Mucosa of descending colon (tissue), 3 donors: ENCODE data around the gene WNT9A. TPM values are rescaled to one million over a fixed set of nuclear protein-coding genes. Genes with fewer than 3 reads are reported as not detected.
A peak's percentile ranks its signal among the peaks of the same experiment; 100 is the strongest.
"Not testable (repeated sequence)": the region's sequence is repeated elsewhere in the genome, so short reads cannot be mapped to it uniquely, and the experiment has no call there.

Experiments
- ATAC-seq: fragments of 200-7000 bp; cut with Tn5 transposase; one replicate; pipeline ENCODE4 v1.9.1; 2020; ENCODE audit warnings: mild to moderate bottlenecking, moderate library complexity
- DNase-seq, 3 donors: peaks; one replicate each; pipeline ENCODE4 v3.0.0-alpha.2; 2020
- H3K36me3 ChIP-seq: fragments of 200-600 bp; one replicate; pipeline ENCODE4 v1.8.0; 2021; ENCODE audit warnings: low read depth, mild to moderate bottlenecking
- H3K4me1 ChIP-seq: fragments of 200-600 bp; one replicate; pipeline ENCODE4 v1.8.0; 2021; ENCODE audit warnings: low read depth, mild to moderate bottlenecking
- H3K4me3 ChIP-seq: fragments of 200-600 bp; one replicate; pipeline ENCODE4 v1.8.0; 2021; ENCODE audit warnings: mild to moderate bottlenecking
- H3K9me3 ChIP-seq: fragments of 200-600 bp; one replicate; pipeline ENCODE4 v1.8.0; 2021; ENCODE audit warnings: mild to moderate bottlenecking
- CTCF ChIP-seq: fragments of 200-600 bp; IDR thresholded peaks from one replicate; pipeline ENCODE4 v1.8.0; 2022; ENCODE audit warnings: antibody characterized with exemption, mild to moderate bottlenecking
- intact Hi-C, 2 donors: fragments of 100-400 bp; cut with DNase I in 1 of 2; cut with micrococcal nuclease in 1 of 2; formaldehyde crosslinking; loops; one replicate each; pipeline versions ENCODE4 v1.11.0 to v1.11.1; 2022; cut with DNase I, micrococcal nuclease
- total RNA-seq, 3 donors: library from RNA; stranded (reverse); fragmentation: NEBNext Ultra II Directional in 2 of 3; extraction: Animal tissue kit (Norgen Biotek cat#: 25700) in 2 of 3; gene quantifications; one replicate each; pipeline versions ENCODE4 v1.2.1 to v1.2.4, GENCODE V29; 2021 to 2023
- donor health status: DM: no; HTN: no; CAD: no; lungs with moderate emphysema.
- donor health status: DM: no; HTN: no; CAD: no.
- donor health status: DM: no; HTN: yes; CAD: no.

The WNT9A gene
- total RNA-seq, 3 donors from 2014 or later = 1.7 to 12.7 (median 2.4) TPM

GRCh38 chr1:227883073-227883520, 64.6 kb downstream of the WNT9A start:
- no peaks in the 10 kb centered on the region for H3K4me1 ChIP-seq
- intact Hi-C loops = no loop called here
- no peak overlapping the region for H3K4me3 ChIP-seq
- DNase-seq = peak in 1 of 3 donors; percentile 37
- no peak for TF ChIP-seq CTCF
- no peaks in the 10 kb centered on the region for H3K9me3 ChIP-seq
- no peaks in the 10 kb centered on the region for H3K36me3 ChIP-seq
- ATAC-seq = no peak

GRCh38 chr1:227880342-227880924, 67.3 kb downstream of the WNT9A start:
- DNase-seq (no peak), ATAC-seq (no peak)
- H3K36me3 ChIP-seq = no peaks in the 10 kb centered on the region
- TF ChIP-seq CTCF = no peak
- H3K9me3 ChIP-seq = no peaks in the 10 kb centered on the region
- intact Hi-C loops = no loop called here
- H3K4me3 ChIP-seq = no peak overlapping the region
- H3K4me1 ChIP-seq = no peaks in the 10 kb centered on the region

GRCh38 chr1:227877810-227878209, 69.9 kb downstream of the WNT9A start:
- intact Hi-C loops, H3K4me1 ChIP-seq, H3K9me3 ChIP-seq, ATAC-seq, H3K4me3 ChIP-seq, H3K36me3 ChIP-seq, DNase-seq: not testable (repeated sequence)

GRCh38 chr1:227871892-227872291, 75.8 kb downstream of the WNT9A start:
- H3K4me1 ChIP-seq, ATAC-seq, DNase-seq, H3K4me3 ChIP-seq, H3K36me3 ChIP-seq, H3K9me3 ChIP-seq, intact Hi-C loops: not testable (repeated sequence)

GRCh38 chr1:227870366-227870765, 77.4 kb downstream of the WNT9A start:
- intact Hi-C loops = no loop called here
- Histone ChIP-seq H3K4me1 (no peaks in the 10 kb centered on the region), H3K36me3 (no peaks in the 10 kb centered on the region), H3K4me3 (no peak overlapping the region), H3K9me3 (peaks cover 2% of the 10 kb centered on the region)
- DNase-seq (no peak), ATAC-seq (no peak)
- no peak for TF ChIP-seq CTCF

GRCh38 chr1:227869851-227870305, 77.9 kb downstream of the WNT9A start:
- Histone ChIP-seq H3K36me3 (no peaks in the 10 kb centered on the region), H3K4me3 (no peak overlapping the region), H3K4me1 (no peaks in the 10 kb centered on the region), H3K9me3 (peaks cover 2% of the 10 kb centered on the region)
- intact Hi-C loops = no loop called here
- no peak for ATAC-seq
- no peak for TF ChIP-seq CTCF
- DNase-seq = no peak
